ENCODE results near the gene MOB3B. TPM values are rescaled to one million over a fixed set of nuclear protein-coding genes. Genes with fewer than 3 reads are reported as not detected.

The MOB3B gene
- polyA plus RNA-seq, 1 of the 3 experiments (the other 2 are of a cell fraction): 0.90 TPM

DNA sequence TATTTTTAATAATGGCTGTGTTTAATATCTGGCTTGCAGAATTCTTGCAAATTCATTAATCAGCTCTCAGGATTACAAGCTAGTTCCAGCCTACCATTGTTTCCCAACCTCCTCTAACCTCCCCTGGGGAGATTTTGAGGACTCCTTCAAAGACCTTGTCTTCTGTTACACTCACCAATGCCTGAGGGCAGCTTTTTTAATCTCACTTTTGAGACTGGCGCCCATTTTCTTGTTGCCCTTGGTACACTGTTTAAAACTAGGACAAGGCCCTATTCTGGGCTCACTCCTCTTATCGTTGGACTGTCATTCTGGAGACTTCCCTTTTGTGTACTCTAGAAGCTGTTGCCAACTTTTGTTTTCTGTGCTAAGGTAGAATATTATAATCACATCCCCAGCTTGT is 219.0 kb downstream of the MOB3B start:
- DNase-seq: no peak
- Histone ChIP-seq H3K4me2 (no peak overlapping the region), H3K9ac (no peak overlapping the region), H3K9me2 (no peaks in the 10 kb centered on the region), H3K9me3 (no peaks in the 10 kb centered on the region), H3K4me1 (ENCODE audit: control insufficient read depth in 1 of 2, insufficient read depth in 2 of 2, low read depth in 1 of 2, low read length in 1 of 2) (no peaks in the 10 kb centered on the region; a peak in 1 of 4 replicates), H2AFZ (ENCODE audit: low read depth) (no peak overlapping the region), H3K79me2 (ENCODE audit: insufficient read depth) (no peaks in the 10 kb centered on the region), H4K20me1 (ENCODE audit: insufficient read depth) (no peaks in the 10 kb centered on the region), H3F3A (replicated peaks; ENCODE audit: insufficient read depth) (no peaks in the 10 kb centered on the region), H3K27me3 (ENCODE audit: insufficient read depth) (no peaks in the 10 kb centered on the region), H3K36me3 (replicated peaks in 1 of 2; ENCODE audit: control insufficient read depth in 1 of 2, insufficient read depth in 2 of 2, low read length in 1 of 2) (no peaks in the 10 kb centered on the region), H3K4me3 (ENCODE audit: low read depth in 2 of 2, low read length in 1 of 2) (no peak overlapping the region), H3K27ac (ENCODE audit: low read depth in 2 of 2, low read length in 1 of 2) (no peak overlapping the region)
- POLR2A ChIA-PET: no interaction called here
- WGBS (ENCODE audit: low lambda C conversion rate): 73% methylated on average over 2 of the region's 2 CpGs
- TF ChIP-seq MXI1 (IDR thresholded peaks at IDR 0.05; ENCODE audit: low read depth, low read length): no peak
- CTCF ChIA-PET: no interaction called here

DNA sequence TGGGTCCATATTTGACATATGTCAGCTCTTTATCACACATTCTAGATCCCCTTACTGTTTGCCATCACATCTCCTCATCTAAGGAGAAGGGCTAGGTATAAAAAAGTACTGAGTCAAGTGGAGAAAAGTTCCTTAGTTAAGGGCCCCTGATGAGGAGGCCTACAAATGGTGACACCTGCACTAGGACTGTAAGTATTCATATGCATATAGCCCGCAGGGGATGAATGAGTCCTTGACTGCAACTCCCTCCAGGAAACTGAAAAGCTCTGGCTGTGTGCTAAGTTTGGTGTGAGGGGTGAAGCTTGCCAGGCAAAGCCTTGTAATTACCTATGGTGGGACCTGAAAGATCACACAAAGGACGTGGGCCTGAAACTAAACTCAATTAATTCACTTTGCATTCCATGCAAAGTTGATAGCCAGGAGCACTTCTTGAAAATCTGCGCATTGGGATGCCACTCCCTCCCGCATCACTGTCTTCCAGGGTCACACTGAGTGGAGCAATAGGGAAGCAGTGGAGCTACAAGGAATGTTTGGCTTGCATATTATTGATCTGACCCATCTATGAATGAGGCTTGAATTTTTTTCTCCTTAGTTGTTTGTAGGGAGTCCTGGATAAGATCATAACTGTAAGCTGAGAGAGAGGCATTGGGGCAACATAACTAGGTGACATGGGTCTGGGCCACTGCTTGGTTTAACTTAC is 220.8 kb downstream of the MOB3B start:
- whole genome bisulfite sequencing (ENCODE audit: low lambda C conversion rate): 74% methylated on average over 4 of the region's 4 CpGs
- TF ChIP-seq, protein P1, sequence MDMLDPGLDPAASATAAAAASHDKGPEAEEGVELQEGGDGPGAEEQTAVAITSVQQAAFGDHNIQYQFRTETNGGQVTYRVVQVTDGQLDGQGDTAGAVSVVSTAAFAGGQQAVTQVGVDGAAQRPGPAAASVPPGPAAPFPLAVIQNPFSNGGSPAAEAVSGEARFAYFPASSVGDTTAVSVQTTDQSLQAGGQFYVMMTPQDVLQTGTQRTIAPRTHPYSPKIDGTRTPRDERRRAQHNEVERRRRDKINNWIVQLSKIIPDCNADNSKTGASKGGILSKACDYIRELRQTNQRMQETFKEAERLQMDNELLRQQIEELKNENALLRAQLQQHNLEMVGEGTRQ (IDR thresholded peaks at IDR 0.05; ENCODE audit: borderline replicate concordance, low read depth, low read length): no peak
- TF ChIP-seq, protein P2, sequence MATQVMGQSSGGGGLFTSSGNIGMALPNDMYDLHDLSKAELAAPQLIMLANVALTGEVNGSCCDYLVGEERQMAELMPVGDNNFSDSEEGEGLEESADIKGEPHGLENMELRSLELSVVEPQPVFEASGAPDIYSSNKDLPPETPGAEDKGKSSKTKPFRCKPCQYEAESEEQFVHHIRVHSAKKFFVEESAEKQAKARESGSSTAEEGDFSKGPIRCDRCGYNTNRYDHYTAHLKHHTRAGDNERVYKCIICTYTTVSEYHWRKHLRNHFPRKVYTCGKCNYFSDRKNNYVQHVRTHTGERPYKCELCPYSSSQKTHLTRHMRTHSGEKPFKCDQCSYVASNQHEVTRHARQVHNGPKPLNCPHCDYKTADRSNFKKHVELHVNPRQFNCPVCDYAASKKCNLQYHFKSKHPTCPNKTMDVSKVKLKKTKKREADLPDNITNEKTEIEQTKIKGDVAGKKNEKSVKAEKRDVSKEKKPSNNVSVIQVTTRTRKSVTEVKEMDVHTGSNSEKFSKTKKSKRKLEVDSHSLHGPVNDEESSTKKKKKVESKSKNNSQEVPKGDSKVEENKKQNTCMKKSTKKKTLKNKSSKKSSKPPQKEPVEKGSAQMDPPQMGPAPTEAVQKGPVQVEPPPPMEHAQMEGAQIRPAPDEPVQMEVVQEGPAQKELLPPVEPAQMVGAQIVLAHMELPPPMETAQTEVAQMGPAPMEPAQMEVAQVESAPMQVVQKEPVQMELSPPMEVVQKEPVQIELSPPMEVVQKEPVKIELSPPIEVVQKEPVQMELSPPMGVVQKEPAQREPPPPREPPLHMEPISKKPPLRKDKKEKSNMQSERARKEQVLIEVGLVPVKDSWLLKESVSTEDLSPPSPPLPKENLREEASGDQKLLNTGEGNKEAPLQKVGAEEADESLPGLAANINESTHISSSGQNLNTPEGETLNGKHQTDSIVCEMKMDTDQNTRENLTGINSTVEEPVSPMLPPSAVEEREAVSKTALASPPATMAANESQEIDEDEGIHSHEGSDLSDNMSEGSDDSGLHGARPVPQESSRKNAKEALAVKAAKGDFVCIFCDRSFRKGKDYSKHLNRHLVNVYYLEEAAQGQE (IDR thresholded peaks at IDR 0.05; ENCODE audit: low read depth, low read length): no peak
- TF ChIP-seq FOSL2 (IDR thresholded peaks at IDR 0.05; ENCODE audit: borderline replicate concordance, low read depth) (no peak), RCOR1 (IDR thresholded peaks at IDR 0.05; ENCODE audit: low read length) (no peak), SIN3A (IDR thresholded peaks at IDR 0.05; ENCODE audit: borderline replicate concordance, low read depth, low read length) (no peak), RAD21 (IDR thresholded peaks at IDR 0.05; ENCODE audit: low read length) (no peak), YY1 (IDR thresholded peaks at IDR 0.05; ENCODE audit: low read depth) (no peak), TAF1 (IDR thresholded peaks at IDR 0.05; ENCODE audit: borderline replicate concordance, low read depth, low read length) (no peak), JUND (IDR thresholded peaks at IDR 0.05) (no peak), FOXM1 (IDR thresholded peaks at IDR 0.05; ENCODE audit: low read depth) (no peak), MXI1 (IDR thresholded peaks at IDR 0.05; ENCODE audit: low read depth, low read length) (no peak), EZH2phosphoT487 (IDR thresholded peaks at IDR 0.05; ENCODE audit: borderline replicate concordance, low read depth) (no peak)
- TF ChIP-seq, protein P3, sequence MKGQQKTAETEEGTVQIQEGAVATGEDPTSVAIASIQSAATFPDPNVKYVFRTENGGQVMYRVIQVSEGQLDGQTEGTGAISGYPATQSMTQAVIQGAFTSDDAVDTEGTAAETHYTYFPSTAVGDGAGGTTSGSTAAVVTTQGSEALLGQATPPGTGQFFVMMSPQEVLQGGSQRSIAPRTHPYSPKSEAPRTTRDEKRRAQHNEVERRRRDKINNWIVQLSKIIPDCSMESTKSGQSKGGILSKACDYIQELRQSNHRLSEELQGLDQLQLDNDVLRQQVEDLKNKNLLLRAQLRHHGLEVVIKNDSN (IDR thresholded peaks at IDR 0.05; ENCODE audit: borderline replicate concordance, low read depth): no peak
- TF ChIP-seq, protein P4, sequence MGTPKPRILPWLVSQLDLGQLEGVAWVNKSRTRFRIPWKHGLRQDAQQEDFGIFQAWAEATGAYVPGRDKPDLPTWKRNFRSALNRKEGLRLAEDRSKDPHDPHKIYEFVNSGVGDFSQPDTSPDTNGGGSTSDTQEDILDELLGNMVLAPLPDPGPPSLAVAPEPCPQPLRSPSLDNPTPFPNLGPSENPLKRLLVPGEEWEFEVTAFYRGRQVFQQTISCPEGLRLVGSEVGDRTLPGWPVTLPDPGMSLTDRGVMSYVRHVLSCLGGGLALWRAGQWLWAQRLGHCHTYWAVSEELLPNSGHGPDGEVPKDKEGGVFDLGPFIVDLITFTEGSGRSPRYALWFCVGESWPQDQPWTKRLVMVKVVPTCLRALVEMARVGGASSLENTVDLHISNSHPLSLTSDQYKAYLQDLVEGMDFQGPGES (IDR thresholded peaks at IDR 0.05; ENCODE audit: low read depth, low read length): no peak
- TF ChIP-seq, protein P5, sequence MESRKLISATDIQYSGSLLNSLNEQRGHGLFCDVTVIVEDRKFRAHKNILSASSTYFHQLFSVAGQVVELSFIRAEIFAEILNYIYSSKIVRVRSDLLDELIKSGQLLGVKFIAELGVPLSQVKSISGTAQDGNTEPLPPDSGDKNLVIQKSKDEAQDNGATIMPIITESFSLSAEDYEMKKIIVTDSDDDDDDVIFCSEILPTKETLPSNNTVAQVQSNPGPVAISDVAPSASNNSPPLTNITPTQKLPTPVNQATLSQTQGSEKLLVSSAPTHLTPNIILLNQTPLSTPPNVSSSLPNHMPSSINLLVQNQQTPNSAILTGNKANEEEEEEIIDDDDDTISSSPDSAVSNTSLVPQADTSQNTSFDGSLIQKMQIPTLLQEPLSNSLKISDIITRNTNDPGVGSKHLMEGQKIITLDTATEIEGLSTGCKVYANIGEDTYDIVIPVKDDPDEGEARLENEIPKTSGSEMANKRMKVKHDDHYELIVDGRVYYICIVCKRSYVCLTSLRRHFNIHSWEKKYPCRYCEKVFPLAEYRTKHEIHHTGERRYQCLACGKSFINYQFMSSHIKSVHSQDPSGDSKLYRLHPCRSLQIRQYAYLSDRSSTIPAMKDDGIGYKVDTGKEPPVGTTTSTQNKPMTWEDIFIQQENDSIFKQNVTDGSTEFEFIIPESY (IDR thresholded peaks at IDR 0.05; ENCODE audit: borderline replicate concordance, low read depth): no peak
- TF ChIP-seq, protein P6, sequence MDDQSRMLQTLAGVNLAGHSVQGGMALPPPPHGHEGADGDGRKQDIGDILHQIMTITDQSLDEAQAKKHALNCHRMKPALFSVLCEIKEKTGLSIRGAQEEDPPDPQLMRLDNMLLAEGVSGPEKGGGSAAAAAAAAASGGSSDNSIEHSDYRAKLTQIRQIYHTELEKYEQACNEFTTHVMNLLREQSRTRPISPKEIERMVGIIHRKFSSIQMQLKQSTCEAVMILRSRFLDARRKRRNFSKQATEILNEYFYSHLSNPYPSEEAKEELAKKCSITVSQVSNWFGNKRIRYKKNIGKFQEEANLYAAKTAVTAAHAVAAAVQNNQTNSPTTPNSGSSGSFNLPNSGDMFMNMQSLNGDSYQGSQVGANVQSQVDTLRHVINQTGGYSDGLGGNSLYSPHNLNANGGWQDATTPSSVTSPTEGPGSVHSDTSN (IDR thresholded peaks at IDR 0.05): no peak
- Histone ChIP-seq H3K36me3 (replicated peaks in 1 of 2; ENCODE audit: control insufficient read depth in 1 of 2, insufficient read depth in 2 of 2, low read length in 1 of 2) (no peaks in the 10 kb centered on the region), H3K9ac (no peak overlapping the region), H3K4me2 (no peak overlapping the region), H3F3A (replicated peaks; ENCODE audit: insufficient read depth) (no peaks in the 10 kb centered on the region), H2AFZ (ENCODE audit: low read depth) (no peak overlapping the region), H3K27me3 (ENCODE audit: insufficient read depth) (no peaks in the 10 kb centered on the region), H3K4me3 (ENCODE audit: low read depth in 2 of 2, low read length in 1 of 2) (no peak overlapping the region), H3K79me2 (ENCODE audit: insufficient read depth) (no peaks in the 10 kb centered on the region), H4K20me1 (ENCODE audit: insufficient read depth) (no peaks in the 10 kb centered on the region), H3K9me2 (no peaks in the 10 kb centered on the region), H3K4me1 (ENCODE audit: control insufficient read depth in 1 of 2, insufficient read depth in 2 of 2, low read depth in 1 of 2, low read length in 1 of 2) (no peaks in the 10 kb centered on the region; a peak in 1 of 4 replicates), H3K27ac (ENCODE audit: low read depth in 2 of 2, low read length in 1 of 2) (no peak overlapping the region), H3K9me3 (no peaks in the 10 kb centered on the region)
- POLR2A ChIA-PET: no interaction called here
- CTCF ChIA-PET: no interaction called here
- DNase-seq: no peak
